HG03460 (cell line): ENCODE results near the gene CENPK.
A peak's percentile ranks its signal among the peaks of the same experiment; 100 is the strongest.
"Not testable (repeated sequence)": the region's sequence is repeated elsewhere in the genome, so short reads cannot be mapped to it uniquely, and the experiment has no call there.

Source experiments
- ATAC-seq: cut with Tn5 transposase; IDR thresholded peaks from one replicate; pipeline ENCODE4 v1.9.1; 2021; ENCODE audit not compliant: unreplicated experiment

The CENPK gene, protein sequence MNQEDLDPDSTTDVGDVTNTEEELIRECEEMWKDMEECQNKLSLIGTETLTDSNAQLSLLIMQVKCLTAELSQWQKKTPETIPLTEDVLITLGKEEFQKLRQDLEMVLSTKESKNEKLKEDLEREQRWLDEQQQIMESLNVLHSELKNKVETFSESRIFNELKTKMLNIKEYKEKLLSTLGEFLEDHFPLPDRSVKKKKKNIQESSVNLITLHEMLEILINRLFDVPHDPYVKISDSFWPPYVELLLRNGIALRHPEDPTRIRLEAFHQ

DNA sequence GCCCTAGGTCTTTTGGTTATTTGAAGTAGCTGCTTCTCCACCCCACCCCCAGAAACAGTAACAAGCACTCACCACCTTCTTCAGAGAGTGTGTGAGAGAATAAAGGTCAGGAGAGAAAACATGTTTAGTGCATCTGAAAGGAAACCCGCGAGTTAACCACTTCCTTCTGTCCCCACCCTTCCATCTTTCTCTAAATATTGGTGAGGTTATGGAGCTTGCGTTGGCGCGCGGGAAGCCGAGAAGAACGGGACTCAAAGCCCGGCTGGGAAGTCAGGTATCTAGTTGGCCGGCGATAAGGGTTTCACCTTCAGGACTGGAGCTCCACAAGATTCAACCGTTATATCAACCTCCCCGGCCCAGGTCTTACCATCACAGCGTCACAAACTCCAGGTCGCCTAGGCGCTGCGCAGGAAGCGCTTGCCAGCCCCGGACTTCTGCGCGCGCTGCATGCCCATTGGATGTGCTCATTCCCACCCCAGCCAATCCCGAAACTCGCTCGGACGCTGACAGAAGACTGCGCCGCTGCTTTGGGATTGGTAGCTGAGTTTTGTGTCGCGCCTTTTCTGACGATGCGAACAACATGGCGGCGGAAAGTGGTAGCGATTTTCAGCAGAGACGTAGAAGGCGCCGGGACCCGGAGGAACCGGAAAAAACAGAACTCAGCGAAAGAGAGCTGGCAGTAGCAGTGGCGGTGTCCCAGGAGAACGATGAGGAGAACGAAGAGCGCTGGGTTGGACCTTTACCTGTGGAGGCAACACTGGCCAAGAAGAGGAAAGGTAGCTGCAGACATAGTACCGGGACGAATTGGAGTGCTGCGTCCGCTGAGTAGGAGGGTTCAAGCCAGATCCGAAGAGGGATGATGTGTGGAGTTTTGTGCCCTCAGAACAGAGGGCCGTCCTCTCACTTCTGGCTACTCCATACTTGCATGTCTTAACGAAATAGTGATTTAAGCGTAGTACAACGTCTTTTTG, at the start of gene CENPK, which contains the start of gene PPWD1:
Gene CENPK, minus strand, starts transcription at position 438 of the 971 bp plus-strand sequence. CDS start 8,261 bp downstream, outside the sequence.
Gene PPWD1, plus strand, starts transcription at position 566 of the 971 bp plus-strand sequence. Its CDS starts 15 bp downstream, at position 581.
- peak; percentile 99 for ATAC-seq

DNA sequence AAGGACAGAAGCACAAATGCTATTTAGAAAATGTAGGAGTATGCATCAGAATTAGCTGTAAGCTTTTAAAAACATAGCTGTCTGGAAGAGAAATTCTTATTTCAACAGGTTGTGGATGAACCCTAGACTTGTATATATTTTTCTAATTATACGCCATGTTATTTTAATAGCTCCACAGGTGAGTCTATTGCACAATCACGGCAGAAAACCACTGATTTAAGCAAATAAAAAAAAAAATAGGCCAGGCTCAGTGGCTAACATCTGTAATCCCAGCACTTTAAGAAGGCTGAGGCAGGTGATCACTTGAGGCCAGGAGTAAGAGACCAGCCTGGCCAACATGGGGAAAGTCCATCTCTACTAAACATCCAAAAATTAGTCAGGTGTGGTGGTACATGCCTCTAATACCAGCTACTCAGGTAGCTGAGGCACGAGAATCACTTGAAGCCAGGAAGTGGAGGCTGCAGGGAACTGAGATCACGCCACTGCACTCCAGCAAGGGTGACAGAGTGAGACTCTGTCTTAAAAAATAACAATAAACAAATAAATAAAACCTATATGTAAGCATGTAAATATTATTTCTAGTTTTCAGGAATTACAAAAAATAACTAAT, 49.4 kb upstream of the CENPK start:
- ATAC-seq: no peak

DNA sequence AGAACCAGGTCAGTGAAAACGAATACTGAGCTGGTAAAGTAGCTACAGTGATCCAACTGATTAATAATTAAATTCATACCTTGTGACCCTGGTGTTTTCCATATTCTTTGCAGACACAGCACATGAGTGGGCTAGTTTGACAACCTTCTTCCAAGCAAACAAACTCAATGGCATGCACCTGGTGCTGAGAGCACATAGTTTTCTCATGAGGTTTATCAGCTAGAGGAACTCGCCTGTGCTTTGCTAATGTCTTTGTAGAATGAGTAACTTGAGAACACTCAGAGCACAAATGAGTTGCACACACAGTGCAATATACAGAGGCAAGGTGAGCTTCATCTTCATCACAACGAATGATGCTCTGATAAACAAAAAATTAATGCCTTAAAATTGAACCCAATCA, 48.6 kb upstream of the CENPK start:
- ATAC-seq: no peak

DNA sequence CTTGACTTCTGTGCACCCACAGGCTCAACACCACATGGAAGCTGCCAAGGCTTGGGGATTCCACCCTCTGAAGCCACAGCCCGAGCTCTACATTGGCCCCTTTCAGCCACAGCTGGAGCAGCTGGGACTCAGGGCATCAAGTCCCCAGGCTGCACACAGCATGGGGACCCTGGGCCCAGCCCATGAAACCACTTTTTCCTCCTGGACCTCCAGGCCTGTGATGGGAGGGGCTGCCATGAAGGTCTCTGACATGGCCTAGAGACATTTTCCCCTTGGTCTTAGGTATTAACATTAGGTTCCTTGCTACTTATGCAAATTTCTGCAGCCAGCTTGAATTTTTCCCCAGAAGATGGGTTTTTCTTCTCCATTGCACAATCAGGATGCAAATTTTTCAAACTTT, 38.8 kb upstream of the CENPK start:
- ATAC-seq: not testable (repeated sequence)

DNA sequence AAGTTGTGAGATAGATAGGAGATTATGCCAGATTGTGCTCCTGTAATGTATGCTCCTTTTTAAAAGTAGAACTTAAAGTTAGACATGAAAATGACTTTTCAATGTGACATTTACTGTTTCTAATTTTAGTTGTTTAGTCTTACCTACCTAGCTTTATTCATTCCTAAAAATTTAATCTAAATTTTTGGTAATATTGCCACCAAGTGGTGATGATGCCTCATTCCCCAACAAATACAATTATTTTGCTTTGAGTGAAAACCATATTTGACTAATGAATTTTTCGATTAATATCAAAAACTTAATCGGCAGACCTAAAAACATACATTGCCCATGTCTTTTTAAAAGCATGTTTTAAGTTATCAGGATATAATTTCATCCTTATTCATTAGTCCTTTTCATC, 25.7 kb upstream of the CENPK start:
- ATAC-seq: no peak

DNA sequence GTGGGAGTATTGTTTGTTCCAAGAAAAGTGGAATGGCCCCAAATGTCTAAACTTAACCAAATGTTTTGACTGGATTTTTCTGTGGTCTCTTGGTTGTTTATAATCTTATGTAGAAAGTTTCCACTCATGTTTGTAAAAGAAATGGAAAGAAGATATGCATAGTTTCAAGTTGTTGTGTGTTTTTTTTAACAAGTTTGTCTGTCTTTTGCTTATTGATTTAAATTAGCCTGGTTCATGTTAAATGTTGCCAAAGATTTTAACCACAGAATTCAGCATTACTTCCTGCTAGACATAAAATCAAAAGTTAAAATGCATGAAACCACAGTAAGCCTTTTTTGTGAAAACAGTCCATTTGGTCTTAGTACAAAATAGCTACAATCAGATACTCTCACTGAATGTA, 14.2 kb upstream of the CENPK start:
- ATAC-seq: no peak

DNA sequence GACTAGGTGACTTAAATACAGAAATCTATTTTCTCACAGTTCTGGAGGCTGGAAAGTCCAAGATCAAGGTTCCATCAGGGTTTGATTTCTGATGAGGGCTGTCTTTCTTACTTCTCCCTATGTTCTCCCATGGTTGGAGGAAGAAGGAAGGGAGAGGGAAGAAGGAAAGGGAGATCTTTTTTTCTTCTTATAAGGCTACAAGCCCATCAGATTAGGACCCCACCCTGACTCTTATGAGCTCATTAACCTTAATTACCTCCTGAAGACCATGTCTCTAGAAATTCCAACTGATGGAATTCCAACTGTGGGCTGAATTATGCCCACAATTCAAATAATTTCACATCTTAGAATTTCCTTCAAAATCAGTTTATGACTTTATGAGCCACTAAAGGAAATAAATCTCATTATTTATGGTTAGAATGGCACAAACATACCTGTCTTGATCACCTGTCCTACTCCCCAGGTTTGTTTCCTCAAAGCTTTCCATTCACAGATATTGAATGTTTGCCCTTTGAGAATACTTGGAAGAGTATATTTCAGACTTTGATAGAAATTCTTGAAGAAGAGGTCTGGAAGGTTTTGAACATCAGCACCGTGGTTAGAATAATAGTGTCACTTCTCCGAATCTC, 7.7 kb upstream of the CENPK start:
- no peak for ATAC-seq

DNA sequence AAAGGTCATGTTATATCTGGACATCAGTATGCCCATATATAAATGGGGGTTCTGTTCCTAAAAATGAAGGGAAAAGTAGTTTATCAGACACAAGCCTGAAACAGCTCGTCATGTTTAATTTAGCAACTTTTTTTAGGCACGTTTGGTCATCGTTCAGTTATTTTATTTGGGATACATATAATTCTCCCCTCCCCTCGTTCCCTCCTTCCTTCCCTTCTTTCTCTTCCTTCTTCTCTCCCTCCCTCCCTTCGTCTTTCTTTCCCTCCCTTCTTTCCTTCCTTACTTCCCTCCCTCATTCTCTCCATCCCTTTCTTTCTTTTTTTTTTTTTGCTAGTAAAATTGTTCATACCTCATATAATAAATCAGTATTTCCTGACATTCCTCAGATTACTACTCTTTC, 3.5 kb upstream of the CENPK start:
- no peak for ATAC-seq

DNA sequence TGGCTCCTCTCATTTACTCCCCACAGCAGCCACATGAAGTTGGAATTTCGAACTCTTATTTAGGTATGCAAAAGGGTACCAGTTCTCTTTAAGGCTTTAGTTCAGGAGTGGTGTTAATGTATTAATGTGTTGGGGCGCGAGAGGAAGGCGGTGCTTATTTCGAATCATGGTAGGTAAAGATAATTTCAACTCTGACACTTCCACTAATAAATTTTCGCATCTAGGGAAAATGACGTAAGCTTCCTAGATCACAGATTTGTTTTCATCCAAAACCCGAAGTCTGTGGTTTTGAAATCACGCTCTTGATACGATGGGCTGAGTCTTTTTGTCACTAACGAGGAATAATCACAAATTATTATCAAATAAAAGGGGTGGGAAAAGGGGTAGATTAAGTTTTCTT, 809 bp upstream of the CENPK start:
- no peak for ATAC-seq

DNA sequence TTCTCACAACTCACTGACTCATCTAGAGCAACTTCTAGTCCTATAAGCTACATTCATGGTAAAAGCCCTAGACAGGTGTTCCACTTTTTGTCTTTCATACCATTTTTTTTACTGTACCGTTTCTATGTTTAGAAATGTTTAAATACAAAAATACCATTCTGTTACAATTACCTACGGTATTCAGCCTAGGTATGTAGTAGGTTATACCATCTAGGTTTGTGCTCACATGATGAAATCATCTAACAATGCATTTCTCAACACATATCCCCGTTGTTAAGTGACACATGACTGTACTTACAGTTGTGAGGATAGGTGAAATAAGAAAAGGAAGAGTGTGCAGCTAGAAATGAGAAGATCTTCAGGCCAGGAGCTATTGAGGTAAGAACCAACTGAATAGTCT, 6.2 kb downstream of the CENPK start:
- ATAC-seq: no peak

DNA sequence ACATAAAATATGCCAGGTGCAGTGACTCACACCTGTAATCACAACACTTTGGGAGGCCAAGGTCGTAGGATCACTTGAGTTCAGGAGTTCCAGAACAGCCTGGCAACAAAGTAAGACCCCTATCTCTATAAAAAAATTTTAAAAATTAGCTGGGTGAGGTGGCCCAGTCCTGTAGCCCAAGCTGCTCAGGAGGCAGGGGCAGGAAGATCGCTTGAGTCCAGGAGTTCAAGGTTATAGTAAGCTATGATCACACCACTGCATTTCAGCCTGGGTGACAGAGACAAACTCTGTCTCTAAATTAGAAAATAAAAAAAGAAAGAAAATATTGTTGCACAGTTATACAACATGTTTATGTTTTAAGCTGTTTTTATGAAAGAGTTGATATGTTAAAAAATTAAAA, 6.8 kb downstream of the CENPK start:
- no peak for ATAC-seq

DNA sequence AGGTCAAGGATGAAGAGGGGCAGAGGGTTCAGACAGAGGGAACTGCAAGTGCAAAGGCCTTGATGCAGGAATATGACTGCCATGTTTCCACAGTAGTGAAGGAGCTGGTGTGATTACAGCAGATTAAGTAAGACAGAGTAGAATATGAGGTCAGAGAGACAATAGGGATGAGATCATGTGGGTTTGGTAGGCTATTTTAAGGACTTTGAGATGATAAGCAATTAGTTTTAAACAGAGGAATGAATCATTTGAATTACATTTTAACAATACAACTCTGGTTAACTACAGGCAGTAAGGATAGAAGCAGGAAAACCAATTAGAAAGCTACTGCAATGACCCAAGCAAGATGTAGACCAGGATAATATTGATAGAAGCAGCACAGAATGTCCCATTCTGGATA, 7.7 kb downstream of the CENPK start:
- no peak for ATAC-seq

DNA sequence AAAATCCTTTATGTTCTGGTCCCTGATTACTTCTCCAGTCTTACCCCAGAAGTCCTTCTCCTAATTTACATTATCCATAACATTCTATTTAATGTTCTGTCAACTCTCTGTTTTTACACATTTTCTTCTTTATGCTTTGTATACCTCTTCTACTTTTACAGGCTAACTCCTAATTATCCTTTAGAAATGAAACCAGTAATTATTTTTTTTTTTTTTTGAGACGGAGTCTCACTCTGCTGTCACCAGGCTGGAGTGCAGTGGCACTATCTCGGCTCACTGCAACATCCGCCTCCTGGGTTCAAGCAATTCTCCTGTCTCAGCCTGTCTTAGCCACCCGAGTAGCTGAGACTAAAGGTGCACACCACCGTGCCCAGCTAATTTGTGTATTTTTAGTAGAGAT, 9.0 kb downstream of the CENPK start:
- no peak for ATAC-seq

DNA sequence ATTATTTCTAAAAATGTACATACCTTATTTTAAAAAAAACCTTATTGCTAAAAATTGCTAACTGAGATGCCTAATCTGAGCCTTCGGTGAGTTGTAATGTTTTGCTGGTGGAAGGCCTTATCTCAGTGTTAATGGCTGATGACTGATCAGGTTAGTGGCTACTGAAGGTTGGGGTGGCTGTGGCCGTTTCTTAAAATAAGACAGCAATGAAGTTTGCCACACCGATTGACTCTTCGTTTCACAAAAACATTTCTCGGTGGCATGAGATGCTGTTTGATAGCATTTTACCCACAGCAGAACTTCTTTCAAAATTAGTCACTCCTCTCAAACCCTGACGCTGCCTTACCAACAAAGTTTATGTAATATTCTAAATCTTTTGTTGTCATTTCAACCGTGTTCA, 14.7 kb downstream of the CENPK start:
- ATAC-seq: no peak

DNA sequence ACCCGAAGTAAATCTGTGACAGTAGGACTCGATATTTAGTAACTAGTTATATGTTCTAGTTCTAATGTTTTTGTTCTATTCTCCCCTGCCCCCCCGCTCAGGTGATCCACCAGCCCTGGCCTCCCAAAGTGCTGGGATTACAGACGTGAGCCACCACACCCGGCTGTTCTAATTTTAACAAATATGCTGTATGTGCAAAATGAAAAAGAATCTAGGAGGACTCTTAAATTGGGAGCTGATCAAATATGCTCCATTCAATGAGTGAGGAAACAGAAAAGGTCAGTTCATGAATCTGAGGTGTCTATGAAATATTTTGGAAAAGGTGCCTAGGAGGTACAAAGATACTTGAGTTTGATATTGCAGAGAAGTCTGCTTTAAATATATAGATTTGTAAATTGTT, 16.8 kb downstream of the CENPK start:
- ATAC-seq: no peak

DNA sequence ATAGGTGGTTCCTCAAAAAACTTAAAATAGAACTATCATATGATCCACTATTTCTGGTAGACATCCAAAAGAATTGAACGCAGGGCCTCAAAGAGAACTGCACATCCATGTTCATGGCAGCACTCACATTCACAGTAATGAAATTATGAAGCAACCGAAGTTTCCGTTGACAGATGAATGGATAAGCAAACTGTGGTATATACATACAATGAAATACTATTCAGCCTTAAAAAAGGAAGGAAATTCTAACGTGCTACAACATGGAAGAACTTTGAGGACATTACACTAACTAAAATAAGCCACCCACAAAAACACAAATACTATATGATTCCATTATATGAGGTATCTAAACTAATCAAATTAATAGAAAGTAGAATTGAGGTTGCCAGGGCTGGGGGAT, 18.5 kb downstream of the CENPK start:
- ATAC-seq: no peak

DNA sequence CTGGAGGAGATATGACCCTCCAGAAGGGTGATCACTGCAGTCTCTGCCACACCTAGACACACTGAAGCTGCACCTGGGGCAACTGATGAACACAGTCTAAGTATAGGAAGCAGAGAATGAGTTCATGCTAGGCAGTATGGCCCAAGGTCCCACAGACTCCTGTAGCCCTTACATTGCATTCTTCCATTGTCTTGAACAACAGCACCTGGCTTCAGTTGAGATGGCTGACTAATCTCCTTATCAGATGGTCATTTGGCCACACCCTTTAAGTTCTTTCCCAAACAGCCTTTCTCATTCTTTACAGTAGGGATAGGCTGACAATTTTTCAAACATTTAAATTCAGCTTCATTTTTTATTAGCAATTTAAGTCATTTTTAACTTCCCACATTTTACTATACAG, 23.1 kb downstream of the CENPK start:
- no peak for ATAC-seq

DNA sequence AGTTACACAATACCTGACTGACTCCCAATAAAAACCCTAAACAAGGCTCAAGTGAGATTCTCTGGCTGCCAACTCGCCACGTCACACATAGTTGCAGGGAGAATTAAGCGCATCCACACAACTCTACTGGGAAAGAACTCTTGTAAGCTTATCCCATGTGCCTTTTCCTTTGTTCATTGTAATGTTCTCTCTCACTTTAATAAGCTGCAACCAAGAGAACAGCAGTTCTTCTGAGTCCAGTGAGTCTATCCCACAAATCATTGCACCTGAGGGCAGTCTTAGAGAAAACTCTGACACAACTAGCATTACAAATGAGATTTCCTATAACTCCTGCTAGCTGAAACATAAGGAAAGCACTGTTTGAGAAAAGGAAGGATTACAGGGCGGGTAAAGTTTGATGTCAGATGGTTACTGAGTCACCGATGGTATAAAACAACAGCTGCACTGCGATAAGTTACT, 27.4 kb downstream of the CENPK start:
- ATAC-seq: no peak

DNA sequence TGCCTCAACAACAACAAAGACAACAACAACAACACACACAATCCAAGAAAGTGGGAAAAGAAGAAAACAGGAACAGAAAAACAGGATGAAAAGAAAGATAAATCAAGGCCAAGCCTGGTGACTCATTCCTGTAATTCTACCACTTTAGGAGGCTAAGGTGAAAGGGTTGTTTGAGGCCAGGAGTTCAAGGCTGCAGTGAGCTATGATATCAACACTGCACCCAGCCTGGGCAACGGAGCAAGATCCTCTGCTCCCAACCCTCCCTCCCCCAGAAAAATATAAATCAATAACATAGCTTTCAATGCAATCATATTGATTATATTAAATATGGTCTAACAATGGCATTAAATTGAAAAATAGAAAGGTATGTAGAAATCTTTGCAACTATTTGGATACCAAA, 32.1 kb downstream of the CENPK start:
- ATAC-seq: no peak

DNA sequence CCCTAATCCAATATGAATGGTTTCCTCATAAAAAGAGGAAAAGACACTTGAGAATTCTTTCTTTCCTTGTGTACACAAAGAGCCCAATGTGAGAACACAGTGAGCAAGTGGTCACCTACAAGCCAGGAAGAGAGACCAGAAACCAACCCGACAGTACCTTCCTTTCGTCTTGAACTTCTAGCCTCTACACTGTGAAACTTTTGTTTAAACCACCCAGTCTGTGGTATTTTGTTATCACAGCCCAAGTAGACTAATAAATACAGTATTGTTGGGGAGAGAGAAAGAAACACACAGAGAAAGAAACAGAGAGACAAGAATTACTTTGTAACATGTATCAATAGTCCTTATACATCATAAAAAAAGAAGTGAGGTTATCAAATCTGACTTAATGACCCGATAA, 37.2 kb downstream of the CENPK start:
- no peak for ATAC-seq
